ENCODE results near the gene SRXN1.
"Not testable (repeated sequence)": the region's sequence is repeated elsewhere in the genome, so short reads cannot be mapped to it uniquely, and the experiment has no call there.

The SRXN1 gene

DNA sequence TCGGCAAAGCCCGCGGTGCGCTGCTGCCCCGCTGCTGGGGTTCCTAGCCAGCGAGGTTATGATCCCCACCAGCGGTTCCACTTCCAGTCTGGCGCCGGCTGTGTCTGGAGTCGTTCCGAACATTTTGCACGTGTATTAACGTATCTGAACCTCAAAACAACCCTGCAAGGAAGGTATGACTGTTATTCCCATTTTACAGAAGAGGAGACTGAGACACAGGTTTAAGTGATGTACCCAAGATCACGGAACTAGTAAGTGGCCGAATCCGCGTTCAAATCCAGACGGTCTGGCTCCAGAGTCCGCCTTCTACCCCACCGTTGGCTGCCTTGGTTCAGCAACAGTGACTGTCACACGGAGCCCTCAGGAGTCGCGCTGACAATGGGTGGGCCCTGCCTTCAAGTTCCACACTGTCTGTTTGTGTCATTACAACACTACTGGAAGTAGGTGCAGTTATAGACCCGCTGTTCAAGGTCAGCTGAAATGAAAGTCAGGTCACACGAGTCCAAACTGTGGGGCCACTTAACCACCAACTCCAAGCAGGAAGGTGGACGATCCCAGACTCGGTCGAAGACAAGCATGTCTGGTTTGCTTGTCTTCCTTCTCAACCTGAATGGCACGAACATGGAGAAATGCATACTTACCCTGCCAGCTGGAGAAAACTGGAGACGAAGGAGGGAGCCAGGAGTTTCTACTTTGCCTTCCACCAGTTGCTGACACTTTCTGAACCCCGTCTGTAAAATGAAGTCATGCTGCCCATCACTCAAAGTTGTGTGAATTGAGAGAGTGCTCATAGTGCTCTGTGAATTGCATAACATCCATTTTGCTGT lies 803 bp upstream of the SRXN1 start:
- no peak for DNase-seq

DNA sequence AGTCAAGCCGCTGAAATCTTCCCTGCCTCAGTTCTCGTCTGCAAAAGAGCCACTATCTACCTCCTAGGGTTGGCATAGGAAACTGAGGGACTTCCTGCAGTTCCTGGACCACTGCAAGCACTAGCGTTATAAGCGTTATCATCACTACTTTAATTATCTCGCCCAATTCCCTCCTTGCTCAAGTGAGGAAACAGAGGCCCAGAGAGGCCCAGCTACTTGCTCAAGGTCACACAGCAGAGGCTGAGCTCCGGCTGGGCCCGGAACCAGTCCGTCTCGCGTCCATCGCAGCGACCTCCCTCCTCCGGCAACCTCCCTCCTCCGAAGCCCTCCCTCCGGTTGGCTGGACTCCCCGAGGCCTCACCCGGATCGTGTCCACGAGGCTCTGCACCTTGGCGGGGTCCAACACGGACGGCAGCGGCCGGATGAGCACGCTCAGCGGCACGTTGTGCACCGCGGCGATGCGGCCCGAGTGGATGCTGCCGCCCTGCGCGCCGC lies 338 bp downstream of the SRXN1 start:
- DNase-seq = no peak

GRCh38 chr20:651713-652614 lies 1.0 kb downstream of the SRXN1 start:
- no peak for DNase-seq

GRCh38 chr20:650954-651353 lies 2.0 kb downstream of the SRXN1 start:
- no peak for DNase-seq

DNA sequence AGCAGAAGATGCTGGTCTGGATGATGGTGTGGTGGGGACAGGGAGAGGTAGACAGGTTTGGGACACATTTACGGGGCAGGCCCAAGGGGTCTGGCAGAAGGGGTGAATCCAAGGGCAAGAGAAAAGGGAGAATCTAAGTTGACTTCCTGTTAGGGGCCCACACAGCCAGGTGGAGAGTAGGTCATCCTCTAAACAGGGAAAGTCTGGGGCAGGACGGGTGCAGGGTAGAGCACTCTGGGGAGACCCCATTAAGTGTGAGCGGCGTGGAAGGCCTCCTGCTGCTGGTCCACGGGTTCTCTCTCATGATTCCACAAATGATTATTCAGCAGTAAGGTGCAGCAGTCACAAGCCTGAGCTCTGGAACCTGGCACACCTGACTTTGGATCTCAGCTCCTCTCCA lies 2.7 kb downstream of the SRXN1 start:
- DNase-seq = no peak

DNA sequence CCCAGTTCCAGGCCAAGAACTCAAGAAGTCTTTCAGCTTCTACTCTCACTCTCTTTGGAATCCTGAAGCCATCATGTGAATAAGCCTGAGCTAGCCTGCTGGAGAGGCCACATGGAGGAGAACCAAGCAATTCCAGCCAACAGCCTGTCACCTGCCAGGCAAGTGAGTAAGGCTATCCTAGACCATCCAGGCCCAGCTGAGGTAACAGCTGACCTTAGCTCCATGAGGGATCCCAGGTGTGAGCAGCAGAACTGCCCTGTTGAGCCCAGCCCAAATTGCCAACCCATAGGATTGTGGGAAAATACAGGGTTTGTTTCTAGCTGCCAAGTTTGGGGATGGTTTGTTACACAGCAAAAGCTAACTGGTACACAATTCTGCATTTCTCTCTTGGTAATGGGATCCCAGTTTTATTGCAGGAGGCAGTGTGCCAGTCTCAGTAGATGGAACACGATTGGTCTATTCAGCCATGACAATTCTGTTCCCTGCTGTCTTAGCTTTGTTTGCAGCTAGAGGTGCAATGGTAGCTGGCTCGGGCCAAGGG lies 5.5 kb downstream of the SRXN1 start:
- no peak for DNase-seq

GRCh38 chr20:646868-647233 lies 6.1 kb downstream of the SRXN1 start:
- no peak for DNase-seq

- DNase-seq = no peak
These were observed 6.7 kb downstream of the SRXN1 start for GRCh38 chr20:646107-646867.

- peak; percentile 39 for DNase-seq
These were observed 7.5 kb downstream of the SRXN1 start for GRCh38 chr20:645318-646106.

GRCh38 chr20:644692-645317 lies 8.2 kb downstream of the SRXN1 start:
- no peak for DNase-seq

- no peak for DNase-seq
These were observed 10.4 kb downstream of the SRXN1 start for GRCh38 chr20:642398-643174.

DNA sequence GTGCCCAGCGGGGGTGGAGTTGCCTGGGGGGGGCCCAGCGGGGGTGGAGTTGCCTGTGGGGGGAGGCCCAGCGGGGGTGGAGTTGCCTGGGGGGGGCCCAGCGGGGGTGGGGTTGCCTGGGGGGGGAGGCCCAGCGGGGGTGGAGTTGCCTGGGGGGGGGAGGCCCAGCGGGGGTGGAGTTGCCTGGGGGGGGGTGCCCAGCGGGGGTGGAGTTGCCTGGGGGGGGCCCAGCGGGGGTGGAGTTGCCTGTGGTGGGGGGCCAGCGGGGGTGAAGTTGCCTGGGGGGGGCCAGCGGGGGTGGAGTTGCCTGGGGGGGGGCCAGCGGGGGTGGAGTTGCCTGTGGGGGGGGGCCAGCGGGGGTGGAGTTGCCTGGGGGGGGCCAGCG lies 11.0 kb downstream of the SRXN1 start:
- not testable (repeated sequence) for DNase-seq

DNA sequence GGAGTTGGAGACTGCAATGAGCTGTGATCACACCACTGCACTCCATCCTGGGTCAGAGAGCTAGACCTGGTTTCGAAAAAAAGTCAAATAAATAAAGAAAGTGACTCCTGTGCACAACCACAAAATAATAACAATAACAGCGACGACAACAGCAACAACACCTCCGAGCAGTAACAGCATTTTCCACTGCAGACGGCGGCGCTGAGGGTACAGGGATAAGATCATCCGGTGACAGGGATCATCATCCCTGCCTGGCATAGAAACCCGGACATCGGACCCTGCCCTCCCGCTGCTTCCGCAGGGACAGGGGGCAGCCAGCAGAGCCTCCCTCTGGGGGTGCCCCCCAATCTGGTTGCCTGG lies 11.5 kb downstream of the SRXN1 start:
- no peak for DNase-seq

- no peak for DNase-seq
These were observed 12.1 kb downstream of the SRXN1 start for GRCh38 chr20:640674-641515.

- DNase-seq = no peak
These were observed 14.4 kb downstream of the SRXN1 start for GRCh38 chr20:638579-638978.

GRCh38 chr20:637559-637958 lies 15.4 kb downstream of the SRXN1 start:
- DNase-seq = no peak

DNA sequence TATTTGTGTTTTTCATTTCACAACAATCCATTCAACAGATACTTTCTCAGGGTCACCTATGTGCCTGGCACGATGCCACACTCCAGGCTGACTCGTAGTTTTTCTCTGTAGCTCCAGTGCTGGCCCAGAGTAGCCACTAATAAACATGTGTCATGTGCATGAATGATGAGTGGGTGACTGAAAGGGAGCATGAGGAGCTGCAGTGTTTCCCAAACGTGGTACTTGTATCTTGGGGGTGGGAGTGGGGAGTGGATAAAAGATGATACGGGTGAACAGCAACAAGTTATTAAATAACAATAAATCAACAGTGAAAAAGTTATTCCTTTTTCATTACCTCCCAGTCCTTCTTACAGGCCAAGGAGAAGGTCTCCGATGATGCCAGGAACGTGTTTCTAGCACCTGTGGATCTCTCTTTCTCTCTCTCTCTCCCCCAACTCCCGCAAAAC lies 17.1 kb downstream of the SRXN1 start:
- DNase-seq = no peak

DNA sequence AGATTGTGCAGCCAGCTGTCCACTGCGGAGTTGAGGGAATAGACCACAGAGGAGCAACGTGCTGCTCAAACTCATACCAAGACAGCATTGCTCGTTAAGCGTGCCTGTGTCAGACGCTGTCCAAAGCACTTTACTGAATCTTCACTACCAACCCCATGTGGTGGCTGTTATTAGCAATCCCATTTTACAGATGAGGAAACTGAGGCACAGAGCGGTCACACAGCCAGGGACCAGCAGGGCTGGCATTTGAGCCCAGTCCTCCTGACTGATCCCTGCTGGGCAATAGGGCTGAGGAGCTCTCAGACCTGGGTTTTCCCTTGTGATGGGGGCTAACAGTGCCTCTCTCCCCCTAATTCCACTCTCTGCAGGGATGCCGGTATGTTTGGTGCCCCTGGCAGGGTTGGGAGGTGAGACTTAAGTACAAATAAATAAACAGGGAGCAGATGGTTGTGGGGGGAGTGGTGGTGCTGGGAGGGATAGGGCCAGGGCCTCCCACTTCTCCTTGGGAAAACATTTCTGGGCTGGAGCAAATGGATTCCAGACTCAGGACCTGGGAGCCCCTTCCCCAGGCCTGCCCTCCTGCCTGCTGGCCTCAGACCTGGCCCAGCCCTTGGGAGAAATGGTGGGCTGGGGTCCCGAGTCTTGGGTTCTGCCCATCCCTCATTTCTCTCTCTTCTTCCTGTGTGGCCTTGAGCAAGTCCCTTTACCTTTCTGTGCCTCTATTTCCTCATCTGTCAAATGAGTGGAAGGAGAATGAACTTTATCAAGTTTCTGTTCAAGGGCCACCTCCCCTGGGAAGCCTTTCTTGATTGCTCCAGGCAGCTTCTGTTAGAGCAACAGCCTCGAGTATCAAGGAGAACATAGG lies 17.7 kb downstream of the SRXN1 start:
- no peak for DNase-seq

Measured in NCI-H524 treated with DMSO at 0.1 percent for 48 hours (cell line).